Iris pigment epithelial cell (primary cell): ENCODE results near the gene MPI.

Experiments
- DNase-seq: peaks from one replicate; pipeline ENCODE4 v3.0.0-alpha.2; 2011; ENCODE audit warnings: low read depth

MPI gene

DNA sequence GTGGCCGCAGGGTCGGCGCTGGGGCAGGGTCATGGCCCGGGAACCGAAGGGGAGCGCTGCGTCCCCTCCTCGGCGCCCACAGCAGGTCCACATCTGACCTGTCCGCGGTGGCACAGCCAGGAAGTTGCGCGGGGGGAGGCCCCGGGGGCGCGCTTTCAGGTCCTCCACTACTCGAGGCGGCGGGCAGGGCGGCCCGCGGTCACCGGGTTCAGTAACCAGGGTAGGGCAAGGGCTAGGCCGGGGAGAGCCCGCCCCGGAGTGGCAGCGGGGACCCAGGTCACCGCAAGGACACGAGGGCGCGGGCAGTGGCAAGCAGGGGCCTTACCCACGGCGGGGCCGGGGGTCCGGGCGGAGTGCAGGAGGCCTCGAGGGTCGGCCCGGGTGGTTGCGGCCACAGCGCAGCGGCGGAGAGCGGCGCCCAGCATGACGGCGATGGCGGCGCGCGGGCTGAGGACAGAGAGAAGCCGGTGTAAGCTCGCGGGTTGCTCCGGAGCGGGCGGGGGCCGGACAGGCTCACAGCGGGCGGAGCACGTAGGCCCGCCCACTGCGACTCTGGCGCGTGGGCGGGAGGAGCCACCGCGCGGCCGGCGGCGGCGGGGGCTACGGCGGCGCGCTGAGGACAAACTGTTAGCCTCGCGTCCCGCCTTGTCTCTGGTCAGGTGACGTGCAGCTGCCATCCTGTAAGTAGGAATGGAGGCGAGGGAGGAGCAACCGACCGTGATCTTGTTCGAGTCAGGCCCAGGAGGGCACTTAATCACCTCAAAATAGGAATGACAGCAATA, 47.9 kb downstream of the MPI start, which contains the start of gene COX5A:
Gene COX5A, minus strand, starts transcription at position 484 of the 782 bp plus-strand sequence. Its CDS starts 59 bp downstream, at position 425.
- DNase-seq: peak; percentile 98

- DNase-seq: peak; percentile 69
Measured at GRCh38 chr15:74950078-74950908, 60.5 kb downstream of the MPI start.

DNA sequence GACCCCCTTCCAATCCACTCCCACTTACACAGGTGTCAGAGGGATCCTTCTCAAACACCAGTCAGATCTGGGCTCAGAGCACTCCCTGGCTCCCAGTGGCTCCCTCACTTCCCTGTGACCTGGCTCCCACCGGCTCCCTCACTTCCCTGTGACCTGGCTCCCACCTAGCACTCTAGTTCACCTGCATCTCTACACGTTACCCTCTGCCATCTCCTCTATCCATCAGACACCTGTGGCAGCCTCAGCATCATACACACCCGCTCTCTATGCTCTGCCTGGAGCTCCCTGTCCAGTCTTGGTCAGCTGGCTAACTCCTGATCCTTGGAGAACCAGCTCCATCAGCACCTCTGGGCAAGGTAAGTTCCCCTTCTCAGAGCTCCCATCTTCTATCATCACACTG, 61.2 kb downstream of the MPI start:
- no peak for DNase-seq
